Psoas muscle (tissue), 8 donors: ENCODE data around the gene CDC45. TPM values are rescaled to one million over a fixed set of nuclear protein-coding genes. Genes with fewer than 3 reads are reported as not detected.

Source experiments
- ATAC-seq, 4 donors: fragments of 200-7000 bp; cut with Tn5 transposase; one replicate each; pipeline ENCODE4 v1.9.1; 2020; ENCODE audit warnings: moderate library complexity in 3 of 4, mild to moderate bottlenecking in 2 of 4
- DNase-seq, 2 donors: peaks; one replicate each; pipeline ENCODE4 v3.0.0-alpha.2; 2020
- H3K27ac ChIP-seq: fragments of 200-600 bp; one replicate; pipeline ENCODE4 v1.8.0; 2022
- H3K27me3 ChIP-seq, 3 donors: fragments of 200-600 bp in 1 of 3; one replicate each; pipeline versions ENCODE4 v1.6.1 to v1.8.0; 2013 to 2022; ENCODE audit warnings: low read length in 2 of 3, mild to moderate bottlenecking in 2 of 3, moderate library complexity in 1 of 3; ENCODE audit not compliant: insufficient read depth in 3 of 3
- H3K36me3 ChIP-seq, 2 donors: fragments of 200-600 bp in 1 of 2; one replicate each; pipeline versions ENCODE4 v1.6.1 to v1.8.0; 2013 to 2022; ENCODE audit warnings: low read depth in 1 of 2, mild to moderate bottlenecking in 1 of 2, moderate library complexity in 1 of 2; ENCODE audit not compliant: insufficient read depth in 1 of 2
- H3K4me1 ChIP-seq: fragments of 200-600 bp; one replicate; pipeline ENCODE4 v1.8.0; 2022
- H3K4me3 ChIP-seq: fragments of 200-600 bp; one replicate; pipeline ENCODE4 v1.8.0; 2022; ENCODE audit warnings: mild to moderate bottlenecking
- H3K9me3 ChIP-seq: fragments of 200-600 bp; one replicate; pipeline ENCODE4 v1.8.0; 2022
- WGBS, 3 donors: extraction: QIAGEN DNeasy Blood & Tissue Kit; methylation state at CpG; one replicate each; pipeline versions ENCODE4 v1.1.6 to v1.1.7; 2013; 5-methylcytosine and 5-hydroxymethylcytosine counted together
- intact Hi-C, 2 donors: fragments of 100-400 bp; cut with DNase I; formaldehyde crosslinking; loops; one replicate each; pipeline versions ENCODE4 v1.11.0 to v1.14.2; 2022
- long read RNA-seq, 2 donors: library from polyadenylated mRNA; unstranded; transcript quantifications; one replicate each; pipeline ENCODE4 v2.0.0, GENCODE V29; 2021
- polyA plus RNA-seq, 3 donors: library from polyadenylated mRNA; stranded (reverse); fragments of 200-250 nt; gene quantifications; one replicate each; pipeline ENCODE4 v1.2.3, GENCODE V29; 2013
- total RNA-seq, 4 donors: library from RNA; stranded (reverse); fragmentation: NEBNext Ultra II Directional in 2 of 4; extraction: Animal tissue kit (Norgen Biotek cat#: 25700) in 2 of 4; gene quantifications; one replicate each; pipeline versions ENCODE4 v1.2.1 to v1.2.4, GENCODE V29; 2021 to 2023
- TF ChIP-seq, protein P1 (sequence below): fragments of 200-600 bp; IDR thresholded peaks from one replicate; pipeline ENCODE4 v1.8.0; 2022; ENCODE audit warnings: antibody characterized with exemption
- donor health status: healthy with polysubstance abuse.
- donor health status: DM: no; HTN: no; CAD: no; lungs with moderate emphysema.
- donor health status: Bipolar disorder and iron deficiency.
- donor health status: healthy.
- donor health status: DM: yes; HTN: yes; CAD: no.
- donor health status: DM: no; HTN: no; CAD: no.
- donor health status: DM: no; HTN: no; CAD: no.
- donor health status: DM: yes; HTN: yes; CAD: no.

Gene CDC45, protein sequence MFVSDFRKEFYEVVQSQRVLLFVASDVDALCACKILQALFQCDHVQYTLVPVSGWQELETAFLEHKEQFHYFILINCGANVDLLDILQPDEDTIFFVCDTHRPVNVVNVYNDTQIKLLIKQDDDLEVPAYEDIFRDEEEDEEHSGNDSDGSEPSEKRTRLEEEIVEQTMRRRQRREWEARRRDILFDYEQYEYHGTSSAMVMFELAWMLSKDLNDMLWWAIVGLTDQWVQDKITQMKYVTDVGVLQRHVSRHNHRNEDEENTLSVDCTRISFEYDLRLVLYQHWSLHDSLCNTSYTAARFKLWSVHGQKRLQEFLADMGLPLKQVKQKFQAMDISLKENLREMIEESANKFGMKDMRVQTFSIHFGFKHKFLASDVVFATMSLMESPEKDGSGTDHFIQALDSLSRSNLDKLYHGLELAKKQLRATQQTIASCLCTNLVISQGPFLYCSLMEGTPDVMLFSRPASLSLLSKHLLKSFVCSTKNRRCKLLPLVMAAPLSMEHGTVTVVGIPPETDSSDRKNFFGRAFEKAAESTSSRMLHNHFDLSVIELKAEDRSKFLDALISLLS
- total RNA-seq (under 1 TPM in 2 of 4 donors, not detected in 2; 0.50 to 0.71 TPM), polyA plus RNA-seq (under 1 TPM; 0.30 to 0.77 (median 0.73) TPM)
- long read RNA-seq, donor 1, partial matches to known transcripts, result 0 of 1 reads
- long read RNA-seq, donor 1, other reads (novel, unspliced or antisense), result 1 of 1 reads
- long read RNA-seq, donor 2, result 0 reads

DNA sequence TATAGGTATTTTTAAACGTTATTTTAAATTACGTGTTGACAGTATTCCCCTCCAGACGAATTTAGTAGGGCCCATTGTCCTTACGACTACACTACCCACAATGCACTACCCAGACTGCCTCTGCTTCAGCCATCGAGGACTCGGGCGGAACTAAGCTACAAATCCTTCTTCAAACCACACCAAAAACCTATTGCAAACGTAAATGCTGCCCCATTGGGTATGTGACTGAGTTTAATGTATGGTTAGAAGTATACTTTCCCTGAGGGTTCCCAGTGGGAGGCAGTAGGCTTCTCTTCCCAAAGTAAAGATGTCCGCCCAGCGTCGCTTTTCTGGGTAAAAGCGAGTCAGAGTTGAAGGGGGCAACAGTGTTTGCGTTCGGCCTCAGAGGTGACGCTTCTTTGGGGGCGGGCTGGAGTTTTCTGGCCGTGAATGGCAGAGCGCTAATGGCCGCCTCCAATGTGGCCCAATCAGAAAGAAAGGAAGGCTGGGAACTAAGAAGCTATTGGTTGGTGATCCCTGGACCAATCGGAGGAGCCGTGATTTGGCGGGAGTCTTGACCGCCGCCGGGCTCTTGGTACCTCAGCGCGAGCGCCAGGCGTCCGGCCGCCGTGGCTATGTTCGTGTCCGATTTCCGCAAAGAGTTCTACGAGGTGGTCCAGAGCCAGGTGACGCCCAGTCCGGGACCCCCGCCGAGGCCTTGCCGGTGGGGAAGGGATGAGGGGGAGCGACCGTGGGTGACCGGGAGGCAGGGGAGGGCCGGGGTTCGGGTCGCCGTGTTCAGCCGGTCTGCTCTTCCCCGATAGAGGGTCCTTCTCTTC is at the start of gene CDC45:
TSS of gene CDC45 (plus strand) at position 566 of the 818 bp plus-strand sequence. CDS start at position 615, 49 bp downstream.
- peak; percentile 88 to 92 (median 90) for ATAC-seq

DNA sequence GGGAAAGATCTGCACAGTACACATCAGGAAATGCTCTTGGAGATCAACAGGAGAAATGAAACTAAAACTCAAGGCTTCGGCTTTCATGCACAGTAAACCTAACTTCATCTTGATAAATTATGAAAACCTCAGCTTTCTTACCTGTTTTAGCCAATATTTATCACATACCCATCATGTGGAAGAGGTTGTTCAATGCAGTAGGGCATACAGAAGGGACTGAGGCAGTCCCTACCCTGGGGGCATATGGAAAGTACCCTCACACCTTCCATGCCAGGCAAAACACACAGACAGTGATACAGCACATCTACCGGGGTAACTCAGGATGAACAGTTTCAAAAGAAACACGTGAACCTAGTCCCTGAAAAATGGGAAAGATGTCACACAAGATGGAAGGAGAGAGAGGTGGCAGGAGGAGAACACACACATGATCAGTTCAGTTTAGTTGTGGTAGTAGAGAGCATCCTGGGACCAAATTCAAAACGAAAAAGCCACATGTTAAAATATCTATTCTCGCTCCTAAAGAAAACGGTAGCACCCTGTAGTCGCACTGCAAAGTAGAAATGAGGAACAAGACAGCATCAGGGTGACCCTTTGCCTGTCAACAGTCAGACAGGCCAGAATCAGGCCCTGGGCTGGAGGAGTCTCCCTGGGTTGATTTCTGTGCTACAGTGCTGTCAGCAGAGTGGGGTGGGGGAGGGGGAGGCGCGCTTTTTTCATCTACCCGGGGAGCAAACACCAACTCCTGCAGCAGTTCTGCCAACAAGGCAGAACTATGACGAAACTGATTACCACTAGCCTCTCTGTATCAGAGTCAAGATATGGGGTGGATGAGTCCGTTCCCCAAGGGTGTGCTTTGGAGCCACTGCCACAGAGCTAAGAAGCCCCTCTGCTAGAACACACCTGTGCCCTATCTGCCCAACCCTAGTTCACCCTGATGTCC is 49.5 kb upstream of the CDC45 start:
- ATAC-seq (no peak), DNase-seq (peak in 1 of 2 donors; percentile 41)
- whole genome bisulfite sequencing, 3 donors, result 16 to 24% (median 18%) methylated on average over 12 of the region's 12 CpGs
- H3K9me3 ChIP-seq, result no peaks in the 10 kb centered on the region
- H3K4me1 ChIP-seq, result peaks cover 30% of the 10 kb centered on the region
- H3K36me3 ChIP-seq, result peaks cover 5 to 18% of the 10 kb centered on the region in 2 donors
- TF ChIP-seq, protein P1, sequence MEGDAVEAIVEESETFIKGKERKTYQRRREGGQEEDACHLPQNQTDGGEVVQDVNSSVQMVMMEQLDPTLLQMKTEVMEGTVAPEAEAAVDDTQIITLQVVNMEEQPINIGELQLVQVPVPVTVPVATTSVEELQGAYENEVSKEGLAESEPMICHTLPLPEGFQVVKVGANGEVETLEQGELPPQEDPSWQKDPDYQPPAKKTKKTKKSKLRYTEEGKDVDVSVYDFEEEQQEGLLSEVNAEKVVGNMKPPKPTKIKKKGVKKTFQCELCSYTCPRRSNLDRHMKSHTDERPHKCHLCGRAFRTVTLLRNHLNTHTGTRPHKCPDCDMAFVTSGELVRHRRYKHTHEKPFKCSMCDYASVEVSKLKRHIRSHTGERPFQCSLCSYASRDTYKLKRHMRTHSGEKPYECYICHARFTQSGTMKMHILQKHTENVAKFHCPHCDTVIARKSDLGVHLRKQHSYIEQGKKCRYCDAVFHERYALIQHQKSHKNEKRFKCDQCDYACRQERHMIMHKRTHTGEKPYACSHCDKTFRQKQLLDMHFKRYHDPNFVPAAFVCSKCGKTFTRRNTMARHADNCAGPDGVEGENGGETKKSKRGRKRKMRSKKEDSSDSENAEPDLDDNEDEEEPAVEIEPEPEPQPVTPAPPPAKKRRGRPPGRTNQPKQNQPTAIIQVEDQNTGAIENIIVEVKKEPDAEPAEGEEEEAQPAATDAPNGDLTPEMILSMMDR, result no peak
- H3K27ac ChIP-seq, result peak overlapping the region; percentile 81
- peak overlapping the region; percentile 97 for H3K4me3 ChIP-seq
- H3K27me3 ChIP-seq, result no peaks in the 10 kb centered on the region
- intact Hi-C loops, result no loop called here

More for the DNA sequence above, at the start of gene CDC45:
- Histone ChIP-seq H3K9me3 (no peaks in the 10 kb centered on the region), H3K4me3 (peak within 1 kb of the TSS; percentile 84), H3K27me3 (no peaks in the 10 kb centered on the region), H3K4me1 (peaks cover 35% of the 10 kb centered on the region), H3K36me3 (peaks cover 0 to 10% of the 10 kb centered on the region in 2 donors), H3K27ac (peak within 1 kb of the TSS; percentile 97)
- WGBS, 3 donors, result 0 to 1% (median 0%) methylated on average over 48 to 50 of the region's 50 CpGs
- intact Hi-C loops, result loop anchor here (5.0 to 10.0 kb wide), 2 partner anchors 37 to 185 kb away; partner anchors contain the start of gene CLTCL1 (in 1 of the 2)
- TF ChIP-seq, protein P1, result no peak
- peak; percentile 96 to 98 for DNase-seq

DNA sequence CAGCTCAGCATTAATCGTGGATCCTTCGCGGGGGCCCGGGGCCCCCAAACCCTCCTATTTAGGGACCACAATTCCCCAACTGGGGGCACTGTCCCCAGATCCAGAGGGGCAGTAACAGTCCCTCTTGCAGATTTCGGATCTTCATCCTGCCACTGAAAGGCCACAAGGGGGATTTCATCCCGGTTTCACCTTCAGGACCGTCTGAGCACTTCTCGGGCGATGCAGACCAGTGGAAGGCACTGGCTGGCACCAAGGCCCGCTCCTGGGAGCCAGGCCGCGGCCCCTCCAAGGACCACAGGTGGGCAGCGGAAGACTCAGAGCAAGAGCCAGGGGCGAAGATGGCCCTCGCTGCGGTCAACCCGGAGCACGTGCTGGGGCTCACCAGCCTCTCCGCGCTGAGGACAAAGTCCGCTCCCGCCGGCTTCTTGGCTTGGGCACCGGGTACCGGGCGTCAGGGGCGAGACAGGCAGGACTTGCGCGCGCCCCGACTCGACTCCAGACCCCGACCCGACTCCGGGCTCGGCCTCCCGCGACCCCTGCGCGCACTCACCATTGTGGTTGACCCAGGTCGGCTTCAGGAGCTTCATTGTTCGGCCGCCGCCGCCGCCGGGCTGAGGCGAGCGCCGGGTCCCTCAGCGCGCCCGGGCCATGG is 48.7 kb upstream of the CDC45 start:
- peaks cover 30% of the 10 kb centered on the region for H3K4me1 ChIP-seq
- H3K36me3 ChIP-seq, result peaks cover 7 to 23% of the 10 kb centered on the region in 2 donors
- intact Hi-C loops, result no loop called here
- WGBS, 3 donors, result 0% methylated on average over 27 to 53 of the region's 53 CpGs
- H3K9me3 ChIP-seq, result no peaks in the 10 kb centered on the region
- ATAC-seq (no peak), DNase-seq (peak; percentile 44 to 71)
- TF ChIP-seq, protein P1, result no peak
- peak overlapping the region; percentile 81 for H3K27ac ChIP-seq
- no peaks in the 10 kb centered on the region for H3K27me3 ChIP-seq
- peak overlapping the region; percentile 97 for H3K4me3 ChIP-seq
